Measurements from ENCODE around the gene SPEN. TPM values are rescaled to one million over a fixed set of nuclear protein-coding genes. Genes with fewer than 3 reads are reported as not detected.

Gene SPEN
- total and polyA plus RNA-seq, 9 of the 15 experiments (the other 6 are each of a cell fraction or from before 2014, with no cell fraction given): 5.7 to 87.5 (median 27.2) TPM

- TF ChIP-seq EZH2 (IDR thresholded peaks at IDR 0.05; ENCODE audit: borderline replicate concordance, low read depth, low read length) (no peak), BCL6 (CRISPR knock-in tag; IDR thresholded peaks at IDR 0.05) (0 out of 2 replicates have a peak, but pooled peaks have one; percentile 10), ZNF583 (CRISPR knock-in tag; IDR thresholded peaks at IDR 0.05) (no peak)
Observed at GRCh38 chr1:15885269-15885668, 37.8 kb downstream of the SPEN start (continued).

GRCh38 chr1:15885701-15886610 is 38.4 kb downstream of the SPEN start:
- in situ Hi-C loops (cut with MboI) (no loop called here), intact Hi-C loops (cut with micrococcal nuclease) (loop anchor here (2.0 to 5.0 kb wide), 3 partner anchors 37 to 66 kb away; no protein-coding TSS in a partner anchor)
- Histone ChIP-seq H3K36me3 (ENCODE audit: control insufficient read depth, insufficient read depth, low read length) (peaks cover 50% of the 10 kb centered on the region), H3K27ac (ENCODE audit: extremely low read depth, low read depth, low read length) (peak overlapping the region; percentile 85), H3K4me2 (ENCODE audit: insufficient read depth, low read length) (peak overlapping the region; percentile 73), H3K9me1 (ENCODE audit: control insufficient read depth, insufficient read depth, low read length) (no peaks in the 10 kb centered on the region), H3K27me3 (ENCODE audit: control insufficient read depth in 2 of 2, insufficient read depth in 2 of 2, low read length in 2 of 2) (no peaks in the 10 kb centered on the region), H2AFZ (ENCODE audit: low read depth, low read length) (peak overlapping the region; percentile 1; the same call in 1 of the 2 replicates), H3K79me2 (ENCODE audit: control insufficient read depth, insufficient read depth, low read length) (peaks cover 100% of the 10 kb centered on the region), H3K9ac (ENCODE audit: insufficient read depth in 1 of 2, low read depth in 2 of 2, low read length in 2 of 2) (peak overlapping the region; percentile 74; a peak in 3 of 4 replicates), H3K4me3 (peak overlapping the region; percentile 24), H3K9me3 (replicated peaks; ENCODE audit: control insufficient read depth, insufficient read depth, low read depth, low read length) (no peaks in the 10 kb centered on the region), H3K4me1 (replicated peaks in 1 of 2; ENCODE audit: control insufficient read depth in 2 of 2, insufficient read depth in 2 of 2, low read length in 2 of 2) (peaks cover 14 to 23% of the 10 kb centered on the region in 2 experiments; a peak in 4 of 5 replicates), H4K20me1 (replicated peaks; ENCODE audit: control insufficient read depth, insufficient read depth, low read length) (peaks cover 2% of the 10 kb centered on the region; the same call in 1 of the 2 replicates)
- CTCF ChIA-PET (ENCODE audit: low intra/inter-chr PET ratio): no interaction called here
- POLR2A ChIA-PET: interaction anchor here (0.6 to 3.8 kb wide), 16 partner anchors 9 to 106 kb away, joined by 3 to 16 read pairs (median 4); partner anchors contain the start of gene SPEN
- TSS peak; percentile 98 for BruUV-seq (replicated peaks)
- DNase-seq (ENCODE audit: extremely low read depth in 1 of 4, low spot score in 3 of 4) (peak; percentile 85 to 97 (median 91)), FAIRE-seq (peak; percentile 97), ATAC-seq (peak; percentile 97)
- WGBS (ENCODE audit: insufficient coverage, low coverage, missing lambda C conversion rate): 2% methylated on average over 14 of the region's 14 CpGs
- TF ChIP-seq NRF1 (conservative IDR thresholded peaks at IDR 0.05 in 1 of 2, IDR thresholded peaks at IDR 0.05 in 1 of 2): peak; percentile 81 to 85
- TF ChIP-seq MXI1 (IDR thresholded peaks at IDR 0.05; ENCODE audit: low read depth, low read length): peak; percentile 82
- no peak for TF ChIP-seq POU5F1 (IDR thresholded peaks at IDR 0.05; ENCODE audit: borderline replicate concordance, low read depth, low read length, partially characterized antibody)
- TF ChIP-seq CREM (IDR thresholded peaks at IDR 0.05; ENCODE audit: low read depth): peak; percentile 21; the same call in 1 of the 2 replicates
- peak; percentile 29; the same call in 1 of the 2 replicates for TF ChIP-seq ZNF668 (CRISPR knock-in tag; IDR thresholded peaks at IDR 0.05)
- 0 out of 2 replicates have a peak, but pooled peaks have one; percentile 21 for TF ChIP-seq CHD2 (IDR thresholded peaks at IDR 0.05; ENCODE audit: low read depth, low read length)
- TF ChIP-seq IFI16 (CRISPR knock-in tag; IDR thresholded peaks at IDR 0.05): no peak
- no peak for TF ChIP-seq ZBTB11 (CRISPR knock-in tag; IDR thresholded peaks at IDR 0.05)
- TF ChIP-seq ZNF212 (CRISPR knock-in tag; IDR thresholded peaks at IDR 0.05): no peak
- TF ChIP-seq SMAD3 (CRISPR knock-in tag; conservative IDR thresholded peaks at IDR 0.05): 0 out of 2 replicates have a peak, but pooled peaks have one; percentile 7
- peak; percentile 18; the same call in 1 of the 2 replicates for TF ChIP-seq TCF3 (CRISPR knock-in tag; IDR thresholded peaks at IDR 0.05)
- TF ChIP-seq ZNF184 (CRISPR knock-in tag; IDR thresholded peaks at IDR 0.05): no peak
- peak; percentile 50 for TF ChIP-seq ATF7 (IDR thresholded peaks at IDR 0.05)
- TF ChIP-seq FOXK1 (CRISPR knock-in tag; IDR thresholded peaks at IDR 0.05; ENCODE audit: borderline replicate concordance): 0 out of 2 replicates have a peak, but pooled peaks have one; percentile 20
- no peak for TF ChIP-seq CBFA2T2 (conservative IDR thresholded peaks at IDR 0.05)

Measured in K562 (cell line).